GM19239 (cell line): ENCODE results near the gene FRMD3.

Source experiments
- DNase-seq: peaks from one replicate; pipeline ENCODE4 v3.0.0; 2011; ENCODE audit warnings: low spot score; ENCODE audit not compliant: insufficient read length
- FAIRE-seq: peaks from 2 replicates; lab custom pipeline; 2011; peaks lifted over from hg19 to GRCh38; lab: Jason Lieb, UNC

The FRMD3 gene

DNA sequence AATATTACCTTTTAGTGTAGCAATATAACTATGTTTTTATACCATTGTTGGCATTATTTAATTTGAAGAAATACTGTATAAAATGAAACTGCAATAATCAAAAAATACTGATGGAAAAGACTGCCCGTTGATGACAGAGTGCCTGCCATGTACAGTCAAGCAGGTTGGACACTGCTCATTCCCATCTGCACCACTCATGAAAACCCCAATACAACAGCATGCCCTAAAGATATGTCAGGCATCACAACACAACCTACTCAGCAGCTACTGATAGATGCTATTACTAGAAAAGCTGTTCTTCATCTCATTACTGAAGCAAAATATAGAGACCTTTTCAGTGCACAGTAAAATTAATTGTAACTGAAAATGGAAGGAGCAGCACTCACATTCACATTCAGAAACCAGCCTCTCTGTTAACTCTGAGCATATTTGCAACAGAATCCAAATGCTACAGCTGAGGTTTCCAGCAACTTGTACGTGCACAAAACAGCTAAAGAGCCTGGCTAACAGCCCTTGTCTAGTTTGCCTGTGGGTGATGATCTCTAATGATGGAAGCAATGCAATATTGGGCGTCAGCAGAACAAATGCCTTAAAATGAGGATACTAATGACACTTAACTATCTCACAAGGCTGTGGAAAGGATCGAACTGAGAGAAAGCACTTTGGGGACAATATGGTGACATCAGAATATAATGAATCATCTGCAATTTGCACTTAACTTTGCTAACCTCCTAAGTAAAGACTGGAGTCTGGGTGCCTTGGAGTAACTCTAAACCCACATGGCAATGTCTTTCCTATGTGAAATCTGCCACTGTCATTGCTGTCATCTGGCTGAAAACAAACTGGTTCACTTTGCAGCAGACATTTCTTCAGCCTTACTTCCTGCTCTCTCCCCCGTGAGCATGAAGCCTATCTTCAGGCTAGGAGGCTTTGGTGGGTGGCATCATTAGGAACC lies 280.0 kb downstream of the FRMD3 start:
- no peak for DNase-seq
- FAIRE-seq, result no peak

DNA sequence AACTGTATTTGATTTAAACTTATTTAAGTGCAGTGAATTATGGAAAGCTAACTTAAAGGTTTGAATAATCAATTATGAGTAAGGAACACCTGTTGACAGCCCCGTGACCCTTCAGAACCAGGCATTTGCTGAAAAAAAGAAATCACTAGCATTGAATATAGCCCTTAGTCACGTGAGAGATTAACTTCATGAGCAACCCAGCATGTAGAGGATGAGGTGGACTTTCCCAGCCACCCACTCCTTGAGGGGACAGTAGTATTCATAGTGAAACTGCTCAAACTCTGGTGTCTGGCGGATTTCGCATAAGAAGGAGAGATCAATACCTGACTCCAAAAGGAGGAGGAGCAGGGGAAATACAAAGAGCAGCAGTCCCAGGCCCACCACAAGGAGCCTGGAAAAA lies 290.5 kb downstream of the FRMD3 start:
- FAIRE-seq (no peak), DNase-seq (no peak)

DNA sequence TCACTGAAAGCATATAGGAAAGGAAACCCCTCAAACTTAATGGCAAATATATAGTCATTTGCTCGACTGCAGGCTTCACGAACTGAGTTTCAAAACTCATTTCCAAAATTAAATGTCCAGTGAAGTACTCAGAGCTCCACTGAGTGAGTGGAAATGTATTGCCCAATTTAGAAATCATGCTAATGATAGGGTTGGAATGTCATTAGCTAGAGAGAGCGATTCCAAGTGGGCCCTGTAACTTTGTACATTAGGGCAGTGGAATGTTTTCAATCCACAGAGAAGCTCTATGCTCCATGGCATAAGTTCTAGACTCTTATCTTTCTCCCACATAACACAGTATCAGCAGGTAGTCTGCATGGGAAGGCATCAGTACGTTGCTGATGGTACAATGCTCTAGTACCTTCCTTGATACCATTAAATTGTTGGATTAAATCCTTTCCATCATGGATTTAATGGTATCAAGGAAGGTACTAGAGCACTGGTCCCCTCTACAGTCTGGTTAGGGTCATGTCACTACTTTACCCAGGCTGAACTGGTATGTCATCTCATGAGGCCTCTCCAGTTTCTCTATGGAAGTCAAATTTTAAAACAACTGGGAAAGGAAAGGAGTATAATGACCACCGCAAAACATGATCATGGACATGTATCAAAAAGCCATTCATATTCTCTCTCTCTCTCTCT lies 292.1 kb downstream of the FRMD3 start:
- DNase-seq, result no peak
- FAIRE-seq, result no peak

DNA sequence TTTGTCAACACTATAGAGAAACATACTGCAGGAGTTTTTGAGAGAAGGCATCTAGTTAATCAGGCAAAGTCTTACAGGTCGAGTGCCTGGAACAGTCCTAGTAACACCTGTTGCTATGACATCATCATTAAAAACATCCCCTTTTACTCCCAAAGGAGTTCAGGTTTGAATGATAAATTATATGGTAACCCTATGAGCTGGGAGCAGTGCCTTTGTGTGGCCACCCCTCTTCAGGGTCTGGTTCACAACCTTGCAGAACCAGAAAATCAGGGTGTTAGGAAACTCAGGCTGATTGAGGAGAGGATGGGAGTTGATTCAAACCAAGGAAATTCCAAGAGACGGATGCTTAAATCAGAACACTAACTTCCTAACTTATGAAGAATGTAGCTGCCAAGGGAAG lies 296.1 kb downstream of the FRMD3 start:
- FAIRE-seq (no peak), DNase-seq (no peak)

DNA sequence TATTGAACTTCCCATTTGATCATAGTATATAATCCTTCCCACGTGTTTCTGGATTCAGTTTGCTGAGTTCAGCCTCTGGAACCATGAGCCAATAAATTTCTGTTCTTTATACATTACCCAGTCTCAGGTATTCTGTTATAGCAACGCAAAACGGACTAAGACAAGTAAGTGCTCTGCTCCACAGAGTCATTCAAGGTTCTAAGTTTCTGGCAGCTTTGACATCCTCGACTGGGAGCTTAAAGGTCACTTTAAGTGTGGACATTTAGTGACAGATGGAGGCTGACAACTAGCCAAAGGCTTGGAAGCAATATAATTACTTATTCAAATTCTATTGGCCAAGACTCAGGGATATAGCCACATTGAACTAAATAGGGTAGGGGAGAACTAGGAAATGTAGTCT lies 297.5 kb downstream of the FRMD3 start:
- no peak for FAIRE-seq
- DNase-seq, result no peak

DNA sequence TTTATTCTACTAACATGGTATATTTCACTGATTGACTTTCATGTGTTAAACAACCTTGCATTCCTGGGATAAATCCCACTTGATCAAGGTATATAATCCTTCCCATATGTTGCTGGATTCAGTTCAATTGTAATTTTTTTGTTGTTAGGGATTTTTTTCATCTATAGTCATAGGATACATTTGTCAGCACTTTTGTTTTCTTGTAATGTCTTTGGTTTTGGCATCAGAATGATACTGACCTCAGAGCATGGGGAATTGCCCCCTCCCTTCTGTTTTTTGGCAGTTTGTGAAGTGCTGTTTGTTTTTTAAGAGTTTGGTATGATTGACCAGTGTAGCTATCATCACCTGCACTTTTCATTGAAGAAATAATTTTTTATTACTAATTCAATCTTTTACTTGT lies 298.5 kb downstream of the FRMD3 start:
- FAIRE-seq, result no peak
- no peak for DNase-seq

DNA sequence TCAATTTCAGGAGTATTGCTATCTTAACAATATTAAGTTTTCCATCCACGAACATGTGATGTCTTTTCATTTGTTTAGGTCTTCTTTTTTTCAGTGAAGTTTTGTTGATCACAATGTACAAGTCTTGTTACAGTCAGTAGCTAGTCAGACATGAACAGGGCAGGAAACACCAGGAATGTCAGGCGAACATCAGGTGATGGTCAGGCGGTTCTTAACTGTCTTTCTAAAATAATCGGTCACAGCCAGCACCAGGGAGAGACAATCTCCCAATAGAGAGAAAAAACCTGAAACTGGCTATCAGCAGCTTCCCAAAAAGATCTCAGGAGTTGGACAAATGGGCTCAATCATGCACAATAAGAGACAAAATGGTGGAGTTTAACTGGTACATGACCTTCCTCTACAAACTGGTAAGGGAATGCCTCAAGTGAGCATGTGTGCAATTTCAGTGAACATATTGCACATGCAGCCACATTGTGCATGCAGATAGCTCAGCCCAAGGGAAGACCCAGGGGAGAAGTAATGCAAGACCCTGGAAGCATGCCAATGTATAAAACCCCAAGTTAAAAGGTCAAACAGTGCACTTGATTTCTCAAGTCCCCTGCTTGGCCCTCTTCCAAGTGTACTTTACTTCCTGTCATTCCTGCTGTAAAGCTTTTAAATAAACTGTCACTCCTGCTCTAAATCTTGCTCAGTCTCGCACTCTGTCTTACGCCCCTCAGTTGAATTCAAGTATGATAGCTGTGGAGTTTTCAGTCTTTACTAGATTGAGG lies 299.1 kb downstream of the FRMD3 start:
- no peak for FAIRE-seq
- DNase-seq, result no peak

DNA sequence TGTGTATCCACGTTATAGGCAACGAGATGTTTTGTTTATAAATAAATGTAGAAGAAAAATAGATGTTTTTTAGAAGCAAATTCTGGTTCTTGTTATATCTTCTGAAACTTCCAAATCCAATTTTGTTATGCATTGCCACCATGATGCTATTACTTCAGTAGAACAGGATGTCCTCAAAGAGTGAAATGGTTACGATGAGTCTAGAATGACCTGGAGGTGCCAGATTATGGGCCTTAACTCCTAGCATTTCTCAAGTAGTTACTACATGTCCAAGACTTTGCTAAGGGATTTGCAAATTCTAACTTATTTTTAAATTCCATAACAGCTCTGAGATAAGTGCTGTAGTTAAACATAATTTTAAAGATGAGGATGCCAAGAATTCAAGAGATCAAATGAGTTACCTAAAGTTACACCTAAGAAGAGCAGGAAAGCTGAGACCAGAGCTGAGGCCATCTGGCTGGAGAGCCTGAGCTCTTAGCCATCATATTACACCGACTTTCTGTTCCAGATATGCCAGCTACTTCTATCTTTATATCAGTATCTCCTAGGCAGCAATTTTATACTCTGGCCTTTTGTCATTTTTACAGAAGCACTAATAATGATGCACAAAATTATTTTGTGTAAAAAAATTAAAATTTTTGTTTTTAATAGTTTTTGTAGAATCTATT lies 302.0 kb downstream of the FRMD3 start:
- DNase-seq (no peak), FAIRE-seq (no peak)

DNA sequence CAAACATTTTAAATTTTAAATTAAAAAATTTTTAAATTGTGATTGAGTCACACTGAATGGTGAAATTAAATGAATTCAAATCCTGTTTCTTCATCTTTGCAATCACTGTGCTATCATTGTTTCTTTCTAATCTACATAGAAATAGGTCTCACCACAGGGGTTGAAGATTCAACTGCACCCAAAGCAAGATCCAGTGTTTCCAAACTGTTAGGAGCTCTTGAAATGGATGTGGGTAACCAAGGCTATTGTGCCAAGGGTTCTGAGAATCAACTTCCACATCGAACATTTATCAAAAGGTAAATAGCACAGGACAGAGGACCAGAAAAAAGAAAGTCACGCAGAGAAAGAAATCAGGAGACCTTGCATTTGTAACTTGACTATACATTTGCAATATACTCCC lies 302.7 kb downstream of the FRMD3 start:
- DNase-seq (no peak), FAIRE-seq (no peak)

DNA sequence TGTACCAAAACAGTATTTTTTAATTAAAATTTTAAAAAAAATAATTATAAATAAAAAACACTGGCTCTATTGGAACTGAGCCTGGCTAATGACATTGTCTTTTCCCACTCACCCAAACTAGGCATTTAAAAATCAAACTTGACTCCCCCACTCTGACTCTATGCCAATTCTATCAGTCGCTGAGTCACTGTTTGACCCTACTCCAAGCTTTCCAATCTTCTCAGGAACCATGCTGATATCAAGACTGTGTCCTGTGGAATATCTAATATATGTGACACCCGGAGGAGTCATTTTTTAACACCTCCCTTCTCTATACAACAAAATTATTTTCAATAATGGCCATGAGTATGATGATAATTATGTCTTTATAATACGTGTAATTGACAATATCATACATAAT lies 303.7 kb downstream of the FRMD3 start:
- DNase-seq (no peak), FAIRE-seq (no peak)

DNA sequence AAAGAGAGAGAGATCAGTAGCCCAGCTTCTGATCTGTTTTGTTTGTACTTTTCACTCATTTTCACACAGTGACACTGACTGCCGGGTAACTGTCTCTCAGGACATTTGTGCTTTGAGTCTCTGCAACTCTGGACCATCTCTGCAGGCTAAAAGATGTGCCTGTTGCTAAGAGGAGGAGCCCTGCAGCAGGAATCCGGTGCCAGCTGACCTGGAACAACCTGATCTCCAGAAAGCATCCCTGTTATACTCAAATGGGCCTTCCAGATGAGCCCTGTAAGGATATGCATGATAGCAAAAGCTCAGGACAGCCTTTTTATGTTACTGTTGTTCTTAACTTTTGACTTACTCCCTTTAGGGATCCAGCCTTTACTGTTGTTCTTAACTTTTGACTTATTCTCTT lies 304.6 kb downstream of the FRMD3 start:
- DNase-seq (no peak), FAIRE-seq (no peak)

DNA sequence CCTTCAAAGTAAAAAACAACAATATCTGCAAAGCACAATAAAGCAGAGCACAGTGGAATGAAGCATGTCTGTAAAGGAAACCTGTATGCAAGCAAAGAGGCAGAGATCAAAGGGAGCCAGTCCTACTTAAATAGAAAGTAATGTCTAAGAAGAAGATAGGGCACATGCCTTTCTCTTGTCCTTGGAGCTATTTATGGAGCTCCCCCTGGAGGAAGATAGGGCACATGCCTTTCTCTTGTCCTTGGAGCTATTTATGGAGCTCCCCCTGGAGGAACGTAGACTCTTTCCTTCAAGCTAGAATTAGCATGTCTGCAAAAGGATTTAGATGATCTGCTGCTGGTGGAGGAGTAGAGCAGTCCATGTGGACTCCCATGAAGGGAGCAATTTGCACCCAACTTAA lies 307.2 kb downstream of the FRMD3 start:
- DNase-seq (no peak), FAIRE-seq (no peak)

DNA sequence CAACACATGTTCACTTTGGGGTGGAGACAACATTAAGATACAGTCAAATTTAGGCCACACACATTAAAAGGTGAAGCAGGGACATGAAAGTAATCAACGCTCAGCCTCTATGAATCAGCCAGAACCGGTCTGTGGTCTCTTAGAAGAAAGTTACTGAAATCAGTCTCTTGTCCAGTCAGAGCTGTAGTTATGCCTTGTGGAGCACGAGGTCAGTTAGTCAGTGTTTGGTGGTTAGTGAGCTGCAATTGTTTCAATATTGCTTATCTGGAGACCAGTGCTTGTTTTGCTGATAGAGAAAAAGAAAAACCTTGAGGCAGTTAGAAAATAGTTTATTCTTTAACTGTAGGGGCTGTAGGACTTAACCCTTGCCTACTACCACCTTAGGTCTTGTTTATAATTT lies 317.5 kb downstream of the FRMD3 start:
- no peak for FAIRE-seq
- peak; percentile 4 for DNase-seq

DNA sequence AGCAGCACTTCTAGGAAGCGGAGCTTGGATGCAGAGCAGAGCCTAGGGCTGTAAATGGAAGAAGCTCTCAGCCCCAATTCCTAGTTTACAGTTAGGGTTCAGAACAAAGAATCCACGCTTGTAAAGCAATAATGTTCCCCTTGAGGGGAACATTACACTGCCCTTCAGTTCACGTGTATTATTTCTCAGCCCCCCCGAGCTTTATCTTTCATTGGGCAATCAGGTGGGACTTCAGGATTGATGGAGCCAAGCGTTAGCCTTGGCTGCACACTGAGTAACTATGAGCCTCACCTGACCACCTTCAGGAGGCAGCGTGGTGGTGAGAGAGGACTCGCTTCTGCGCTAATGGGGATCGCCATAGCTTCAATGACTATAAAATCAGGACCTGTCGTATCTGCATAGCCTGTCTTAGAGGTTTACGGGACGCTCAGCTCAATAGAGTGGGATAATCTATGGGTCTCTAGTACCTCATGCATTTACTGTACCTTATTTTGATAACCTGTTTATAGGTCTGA lies 318.2 kb downstream of the FRMD3 start:
- DNase-seq (no peak), FAIRE-seq (no peak)

DNA sequence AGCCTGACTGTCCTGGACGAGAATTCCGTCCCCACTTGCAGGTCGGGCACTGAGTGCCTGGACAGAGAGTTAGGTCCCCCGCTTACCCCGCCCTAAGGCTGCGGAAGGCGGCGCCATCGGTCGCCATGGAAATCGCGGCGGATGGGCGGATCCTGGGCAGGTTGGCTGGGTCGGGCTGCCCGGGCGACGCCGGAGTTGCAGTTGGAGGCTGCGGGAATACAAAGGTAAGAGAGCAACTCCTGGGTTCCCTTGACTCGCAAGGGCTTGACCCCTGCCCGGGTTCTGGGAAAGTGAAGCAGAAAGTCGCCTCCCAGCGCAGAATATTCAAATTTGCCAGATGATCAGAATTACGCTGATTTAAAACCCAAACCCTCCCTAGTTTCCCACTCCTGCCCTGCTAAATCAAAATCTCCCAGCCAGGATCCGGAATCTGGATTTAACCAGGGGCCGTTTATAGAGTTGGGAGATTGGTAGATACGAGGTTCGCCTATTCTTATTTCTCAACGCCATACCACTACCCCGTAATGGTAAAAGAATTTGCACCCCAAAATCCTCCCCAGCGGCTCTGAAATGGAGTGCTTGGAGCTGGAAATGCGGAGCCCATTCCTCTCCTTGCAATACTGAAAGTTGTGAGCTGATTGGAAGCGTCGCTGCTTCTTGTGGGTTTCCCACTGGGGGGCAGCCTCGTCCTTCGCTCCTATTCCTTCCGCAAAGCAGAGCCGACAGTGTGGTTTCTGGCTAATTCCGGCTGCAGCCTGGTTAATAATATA lies 318.9 kb downstream of the FRMD3 start:
- FAIRE-seq, result no peak
- DNase-seq, result peak; percentile 9

DNA sequence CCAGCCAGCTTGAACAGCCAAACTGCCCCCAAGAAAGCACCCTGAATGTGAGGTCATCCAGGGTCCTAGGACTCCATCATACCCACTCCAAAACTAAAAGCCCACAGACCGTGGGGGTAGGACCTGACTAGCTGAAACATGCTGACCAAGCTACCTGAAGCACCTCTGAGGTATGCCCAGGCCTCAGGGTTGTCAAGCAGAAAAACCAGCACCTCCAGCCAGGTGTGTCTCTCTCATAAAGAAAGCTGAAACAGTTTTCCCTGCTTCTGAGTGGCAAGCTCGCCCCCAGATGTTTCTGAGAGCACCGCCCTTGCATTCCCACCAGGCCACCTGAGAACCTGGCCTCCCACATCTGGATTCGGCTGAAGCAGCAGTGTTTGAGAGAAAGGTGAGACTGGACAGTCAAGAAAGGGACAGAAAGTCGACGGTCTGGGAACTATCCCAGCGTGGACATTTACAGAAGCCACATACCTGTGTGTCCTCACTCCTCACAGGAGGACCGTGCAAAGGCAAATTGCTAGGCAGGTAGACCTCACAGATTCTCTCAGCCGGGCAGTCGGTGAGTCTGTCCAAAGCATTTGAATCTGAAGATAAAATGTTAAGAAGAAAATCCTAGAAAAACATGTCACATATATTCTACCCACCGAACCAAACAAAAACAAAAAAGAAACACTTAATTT lies 319.6 kb downstream of the FRMD3 start:
- no peak for DNase-seq
- FAIRE-seq, result no peak

DNA sequence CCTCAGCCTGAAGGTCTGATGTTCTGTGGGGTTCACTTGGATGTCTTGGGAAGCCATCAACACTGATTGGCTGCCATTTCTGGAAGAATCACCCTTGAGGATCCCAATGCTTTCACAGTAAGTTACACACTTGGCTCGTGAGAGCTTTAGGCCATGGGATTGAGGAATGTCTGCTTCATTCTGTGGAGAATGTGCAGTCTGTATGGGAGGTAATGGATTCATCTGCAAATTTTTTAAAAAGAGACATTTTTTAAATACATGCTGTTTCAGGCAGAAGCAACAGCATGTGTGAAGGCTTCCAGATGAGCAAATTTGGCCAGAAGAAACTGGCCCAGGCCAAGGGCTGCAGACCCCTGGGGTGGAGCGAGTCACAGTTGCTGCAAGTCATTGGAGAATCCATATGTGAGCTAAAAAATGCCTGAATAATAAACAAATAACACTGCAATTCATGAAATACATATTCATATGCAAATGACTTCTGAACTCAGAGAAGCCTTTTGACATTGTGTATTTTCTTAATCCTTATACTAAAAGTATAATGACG lies 328.9 kb downstream of the FRMD3 start:
- FAIRE-seq (no peak), DNase-seq (no peak)

DNA sequence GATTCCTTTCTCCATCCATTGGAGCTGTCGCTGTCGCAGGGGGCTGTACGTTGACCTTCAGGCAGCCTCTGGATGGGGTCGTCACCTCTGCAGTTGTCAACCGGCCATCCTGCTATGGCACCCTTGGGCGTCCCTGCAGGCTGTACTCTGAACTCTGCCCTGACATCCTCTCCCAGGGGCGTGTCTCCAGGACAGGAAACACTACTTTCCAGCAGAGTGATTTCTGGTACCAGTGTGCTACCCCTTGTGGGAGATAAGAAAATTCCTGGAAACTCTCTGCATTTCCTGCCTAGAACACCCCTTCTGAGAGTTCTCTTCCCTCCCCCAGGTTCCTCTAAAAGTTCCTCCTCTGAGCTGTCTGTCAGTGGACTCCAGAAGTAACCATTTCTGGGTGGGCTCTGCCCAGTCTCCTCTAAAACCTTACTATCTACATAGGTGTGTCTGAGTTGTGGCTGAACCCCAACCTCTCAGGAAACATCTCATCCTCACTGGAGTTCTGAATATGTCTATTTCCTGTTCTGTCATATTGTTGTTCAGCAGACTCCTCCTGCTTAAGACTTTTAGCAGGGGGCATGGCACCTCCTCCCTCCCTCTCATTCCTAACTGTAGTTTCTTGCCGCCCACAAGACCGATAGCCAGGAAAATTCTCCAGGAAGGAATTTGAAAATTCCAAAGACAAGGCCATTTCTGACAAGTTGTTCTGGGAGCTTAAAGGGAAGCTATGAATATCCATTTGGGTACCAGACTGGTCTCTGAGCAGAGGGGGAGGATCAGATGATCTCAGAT lies 329.9 kb downstream of the FRMD3 start:
- no peak for FAIRE-seq

More for the DNA sequence above, 329.9 kb downstream of the FRMD3 start:
- DNase-seq, result no peak
